AG08396 (cell line): ENCODE results near the gene TRIM24.
"Not testable (repeated sequence)": the region's sequence is repeated elsewhere in the genome, so short reads cannot be mapped to it uniquely, and the experiment has no call there.

ENCODE experiments used
- DNase-seq: peaks from one replicate; pipeline ENCODE4 v3.0.0; 2012; ENCODE audit warnings: low spot score, mixed read lengths

TRIM24 gene

DNA sequence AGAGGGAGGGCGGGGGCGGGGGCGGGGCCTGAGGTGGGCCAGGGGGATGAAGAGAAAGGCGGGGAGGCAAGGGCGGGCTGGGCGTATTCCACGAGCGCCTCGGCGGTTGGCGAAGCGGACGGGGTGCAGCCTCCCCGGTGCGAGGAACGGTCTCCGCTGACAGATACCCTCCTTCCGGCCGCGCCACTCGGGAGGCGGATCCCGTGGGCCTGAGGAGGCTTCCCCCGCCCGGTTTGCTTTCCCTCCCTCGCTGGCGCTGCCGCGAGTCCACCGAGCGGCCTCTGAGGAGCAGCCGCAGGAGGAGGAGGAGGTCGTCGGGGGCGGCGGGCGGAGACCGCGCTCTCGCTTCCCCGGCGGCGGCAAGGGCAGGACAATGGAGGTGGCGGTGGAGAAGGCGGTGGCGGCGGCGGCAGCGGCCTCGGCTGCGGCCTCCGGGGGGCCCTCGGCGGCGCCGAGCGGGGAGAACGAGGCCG lies at the start of gene TRIM24:
TRIM24 (plus strand) TSS at position 84 of the 473 bp plus-strand sequence; CDS start at position 374, 290 bp downstream.
- no peak for DNase-seq

DNA sequence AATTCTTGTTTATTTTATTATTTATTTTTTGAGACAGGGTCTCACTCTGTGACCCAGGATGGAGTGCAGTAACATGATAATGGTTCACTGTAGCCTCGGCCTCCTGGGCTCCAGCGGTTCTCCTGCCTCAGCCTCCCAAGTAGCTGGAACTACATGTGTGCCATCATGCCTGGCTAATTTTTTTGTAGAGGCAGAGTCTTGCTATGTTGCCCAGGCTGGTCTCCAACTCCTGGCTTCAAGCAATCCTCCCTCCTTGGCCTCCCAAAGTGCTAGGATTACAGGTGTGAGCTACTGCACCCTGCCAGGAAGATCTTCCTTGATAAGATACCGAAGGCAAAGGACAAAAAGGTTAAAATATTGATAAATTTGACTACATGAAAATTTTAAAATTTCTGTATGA lies 48.0 kb upstream of the TRIM24 start:
- not testable (repeated sequence) for DNase-seq

DNA sequence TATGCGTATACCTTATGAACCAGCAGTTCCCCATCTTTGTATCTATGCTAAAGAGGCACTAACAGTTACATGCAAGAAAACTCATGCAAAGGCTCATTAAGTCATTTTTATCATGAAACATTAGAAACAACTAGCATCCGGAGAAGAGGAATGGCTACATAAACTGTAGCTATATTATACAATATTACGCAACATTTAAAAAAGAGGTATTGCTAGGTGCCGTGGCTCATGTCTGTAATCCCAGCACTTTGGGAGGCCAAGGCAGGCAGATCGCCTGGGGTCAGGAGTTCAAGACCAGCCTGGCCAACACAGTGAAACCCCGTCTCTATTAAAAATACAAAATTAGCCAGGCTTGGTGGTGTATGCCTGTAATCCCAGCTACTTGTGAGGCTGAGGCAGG lies 47.1 kb upstream of the TRIM24 start:
- not testable (repeated sequence) for DNase-seq

DNA sequence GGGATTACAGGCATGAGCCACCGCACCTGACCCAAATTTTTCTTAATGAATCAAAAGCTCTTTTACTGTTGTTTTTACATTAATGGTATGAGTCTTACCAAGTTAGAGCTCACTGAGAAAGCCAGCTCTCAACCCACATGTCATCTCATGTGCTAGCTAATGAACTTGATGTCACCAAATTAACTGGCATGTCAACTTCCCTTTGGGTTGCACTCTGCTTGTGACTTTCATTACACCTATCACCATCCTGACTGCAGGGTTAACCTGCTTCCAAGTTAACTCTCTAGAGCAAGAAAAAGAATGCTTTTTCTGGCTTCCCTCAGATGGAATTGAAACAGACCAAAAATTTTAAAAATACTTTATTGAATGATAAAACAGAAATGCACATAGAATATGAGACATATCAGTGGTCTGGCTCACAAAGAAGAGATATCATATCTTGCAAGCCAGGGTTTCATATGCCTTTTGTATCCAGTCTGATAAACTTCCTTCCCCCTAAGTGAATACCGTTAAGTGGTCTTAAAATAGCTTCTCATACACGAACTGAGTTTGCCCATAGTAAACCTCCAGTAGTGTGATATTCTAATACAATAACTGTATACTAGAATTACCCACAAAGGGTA lies 42.9 kb upstream of the TRIM24 start:
- no peak for DNase-seq

DNA sequence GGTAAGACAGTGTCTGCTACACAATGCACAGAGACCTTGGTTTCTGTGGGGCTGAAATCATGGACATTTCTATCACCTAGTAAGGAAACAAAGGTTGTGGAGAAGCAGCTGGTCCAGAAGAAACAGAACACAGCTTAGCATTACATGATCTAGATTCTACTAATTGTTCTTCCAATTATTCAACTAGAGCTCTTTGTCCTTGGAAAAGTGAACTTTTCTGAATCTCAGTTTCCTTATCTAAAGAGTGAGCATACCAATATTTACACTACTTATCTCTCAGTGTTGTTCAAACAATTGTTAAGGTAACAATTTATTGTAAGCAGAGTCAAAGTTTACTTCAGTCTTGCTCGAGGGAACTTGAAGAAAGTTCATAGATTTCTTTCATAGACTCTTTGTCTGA lies 42.3 kb upstream of the TRIM24 start:
- DNase-seq, result no peak

DNA sequence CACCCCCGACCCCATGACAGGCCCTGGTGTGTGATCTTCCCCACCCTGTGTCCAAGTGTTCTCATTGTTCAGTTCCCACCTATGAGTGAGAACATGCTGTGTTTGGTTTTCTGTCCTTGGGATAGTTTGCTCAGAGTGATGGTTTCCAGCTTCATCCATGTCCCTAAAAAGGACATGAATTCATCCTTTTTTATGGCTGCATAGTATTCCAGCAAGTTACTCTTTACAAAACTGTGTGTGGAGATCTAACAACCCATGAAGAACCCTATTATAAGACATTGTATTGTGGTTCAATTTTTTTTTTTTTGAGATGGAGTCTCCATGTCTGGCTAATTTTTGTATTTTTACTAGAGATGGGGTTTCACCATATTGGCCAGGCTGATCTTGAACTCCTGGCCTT lies 41.7 kb upstream of the TRIM24 start:
- not testable (repeated sequence) for DNase-seq

DNA sequence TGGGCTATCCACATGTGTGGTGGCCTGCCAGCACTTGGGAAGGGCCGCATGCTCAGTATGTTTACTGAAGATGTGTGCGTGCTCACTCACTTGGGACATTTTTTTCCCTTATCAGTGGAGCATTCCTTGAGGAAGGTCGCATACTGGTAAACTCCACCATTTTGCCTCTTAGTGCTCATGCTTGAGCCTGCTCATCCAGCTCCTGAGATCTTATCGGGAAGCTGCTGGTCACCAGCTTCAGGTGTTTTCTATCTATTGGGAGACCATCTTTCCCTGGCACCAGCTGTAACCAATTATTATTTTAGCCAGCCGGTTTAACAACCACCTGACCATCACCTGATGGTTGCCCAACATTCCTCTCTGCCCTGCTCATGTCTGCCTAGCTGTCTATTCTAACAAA lies 35.0 kb upstream of the TRIM24 start:
- no peak for DNase-seq

DNA sequence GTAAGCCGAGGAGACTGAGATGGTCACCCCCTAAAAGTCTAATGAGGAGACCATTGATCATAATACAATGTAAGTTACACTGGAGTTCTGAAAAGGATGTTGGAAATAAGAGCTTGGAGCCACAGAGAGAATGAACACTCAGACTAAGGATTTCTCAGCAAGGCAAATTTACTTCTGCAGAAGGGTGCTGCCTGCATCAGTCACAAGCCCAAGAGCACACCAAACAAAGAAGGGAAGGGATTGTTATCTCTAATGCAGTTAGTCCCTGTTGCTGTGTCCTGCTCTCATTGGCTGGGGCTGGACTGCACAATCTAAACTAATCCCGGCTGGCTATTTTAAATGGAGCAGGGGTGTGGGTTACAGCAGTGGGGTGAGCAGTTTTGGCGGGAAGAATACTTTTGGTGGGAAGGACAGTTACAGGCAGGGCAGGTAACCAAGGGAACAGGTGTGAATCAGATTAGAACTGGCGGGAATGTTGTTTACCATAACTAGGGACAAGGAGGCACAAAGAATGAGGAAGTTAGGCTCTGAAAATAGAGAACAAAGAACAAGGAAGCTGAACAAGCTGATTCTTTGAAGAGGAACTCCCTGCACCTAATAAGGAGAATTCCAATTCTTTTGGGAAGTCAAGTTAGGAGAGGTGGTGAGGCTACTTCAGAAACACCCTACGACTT lies 30.3 kb upstream of the TRIM24 start:
- no peak for DNase-seq

DNA sequence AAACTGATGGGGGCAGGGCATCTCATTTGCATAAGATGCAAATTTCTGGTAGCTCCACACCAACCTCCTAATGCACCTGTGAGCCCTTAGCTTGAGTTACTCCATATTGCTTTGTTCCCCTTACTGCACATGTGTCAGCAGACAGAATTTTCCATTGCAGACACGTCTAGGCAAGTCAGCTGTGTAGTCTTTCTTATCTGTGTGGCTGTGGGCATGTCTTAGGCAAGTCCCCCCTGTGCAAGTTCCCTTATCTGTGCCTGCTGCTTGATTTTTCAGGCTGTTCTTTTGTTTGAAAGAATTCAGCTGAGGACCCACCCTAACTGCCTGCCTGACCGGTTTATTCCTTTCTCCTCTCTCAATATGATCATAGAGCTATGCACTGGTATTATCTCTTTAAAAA lies 28.5 kb upstream of the TRIM24 start:
- no peak for DNase-seq

DNA sequence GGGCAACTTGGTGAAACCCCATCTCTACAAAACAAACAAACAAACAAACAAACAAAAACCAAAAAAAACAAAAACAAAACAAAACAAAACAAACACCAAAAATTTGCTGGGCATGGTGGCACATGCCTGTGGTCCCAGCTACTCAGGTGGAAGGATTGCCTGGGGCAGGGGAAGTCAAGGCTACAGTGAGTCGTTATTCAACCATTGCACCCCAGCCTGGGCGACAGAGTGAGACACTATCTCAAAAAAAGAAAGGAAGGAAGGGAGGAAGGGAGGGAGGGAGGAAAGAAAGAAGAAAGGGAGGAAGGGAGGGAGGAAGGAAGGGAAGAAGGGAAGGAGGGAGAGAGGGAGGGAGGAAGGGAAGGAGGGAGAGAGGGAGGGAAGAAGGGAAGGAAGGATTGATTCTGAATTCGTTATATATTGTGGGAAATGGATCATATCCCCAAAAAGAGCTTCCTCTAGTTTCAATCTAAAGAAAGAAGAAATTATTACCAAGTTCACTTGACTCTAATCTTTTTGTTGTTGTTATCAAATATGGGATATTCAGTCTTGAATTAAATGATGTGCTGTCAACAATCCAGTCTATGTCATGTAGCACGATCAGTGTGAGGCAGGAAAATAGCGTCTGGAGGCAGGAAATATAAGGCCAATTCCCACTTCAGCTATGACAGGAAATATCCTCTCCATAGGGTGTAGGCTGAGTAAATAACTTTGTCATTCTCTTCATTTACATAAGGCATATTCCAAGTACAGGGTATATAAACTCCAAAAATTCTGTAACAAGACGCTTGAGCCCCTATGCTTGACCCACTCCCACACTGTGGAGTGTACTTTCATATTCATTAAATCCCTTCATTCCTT lies 26.2 kb upstream of the TRIM24 start:
- no peak for DNase-seq

DNA sequence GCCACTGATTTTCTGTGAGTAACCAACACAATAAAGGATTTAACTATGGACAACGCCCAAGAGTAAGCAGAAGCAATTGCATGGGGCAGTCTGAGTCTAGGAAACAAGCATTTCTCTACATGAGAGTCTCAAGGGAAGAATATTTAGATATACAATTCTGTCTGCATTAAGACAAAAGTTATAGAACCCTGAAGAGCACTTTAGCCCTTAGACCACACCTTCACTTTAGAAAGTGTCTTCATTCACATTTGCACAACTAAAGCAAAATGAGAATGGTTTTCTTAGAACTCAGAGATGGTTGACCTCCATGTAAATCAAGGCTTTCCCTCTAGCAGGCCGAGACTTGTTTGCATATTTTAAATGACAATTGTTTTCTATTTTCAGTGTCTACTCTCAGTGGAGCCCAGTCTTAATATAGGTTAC lies 25.5 kb upstream of the TRIM24 start:
- DNase-seq, result no peak

DNA sequence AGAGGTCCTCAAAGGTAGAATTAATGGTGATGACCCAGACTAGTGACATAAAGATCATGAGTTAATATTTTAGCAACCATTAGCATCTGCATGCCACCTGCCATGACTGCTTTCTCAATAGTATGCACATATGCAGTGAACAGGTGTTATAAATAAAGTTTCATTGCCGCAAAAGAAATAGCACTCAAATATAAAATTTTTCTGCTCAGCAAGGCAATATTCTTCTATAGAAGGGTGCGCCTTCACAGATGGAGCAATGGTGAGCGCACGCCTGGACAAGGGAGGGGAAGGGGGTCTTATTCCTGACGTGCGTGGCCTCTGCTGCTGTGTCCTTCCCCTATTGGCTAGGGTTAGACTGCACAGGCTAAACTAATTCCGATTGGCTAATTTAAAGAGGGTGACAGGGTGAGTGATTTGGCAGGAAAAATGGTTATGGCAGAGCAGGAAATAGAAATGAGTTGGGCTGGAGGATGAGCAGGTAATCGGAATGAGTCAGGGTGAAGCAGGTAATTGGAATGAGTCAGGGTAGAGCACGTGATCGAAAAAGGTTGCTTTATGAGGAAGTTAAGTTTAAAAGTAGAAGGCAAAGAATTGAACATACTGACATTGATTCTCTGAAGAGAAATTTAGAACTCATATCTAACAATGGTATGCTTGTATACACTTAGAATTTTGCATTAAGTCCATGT lies 24.7 kb upstream of the TRIM24 start:
- DNase-seq, result no peak

DNA sequence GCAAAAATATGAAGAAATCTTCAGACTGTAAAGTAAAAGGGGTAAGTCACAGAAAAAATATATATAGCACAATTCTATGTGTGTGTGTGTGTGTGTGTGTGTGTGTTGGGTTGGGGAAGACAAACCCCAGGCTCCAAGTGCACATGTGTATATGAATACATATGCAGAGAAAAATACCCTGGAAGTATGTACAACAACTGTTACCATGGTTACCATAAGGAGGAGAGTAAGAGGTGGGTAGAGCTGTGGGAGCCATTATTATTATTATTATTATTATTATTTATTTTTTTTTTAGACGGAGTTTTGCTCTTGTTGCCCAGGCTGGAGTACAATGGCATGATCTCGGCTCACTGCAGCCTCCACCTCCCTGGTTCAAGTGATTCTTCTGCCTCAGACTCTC lies 23.7 kb upstream of the TRIM24 start:
- no peak for DNase-seq

DNA sequence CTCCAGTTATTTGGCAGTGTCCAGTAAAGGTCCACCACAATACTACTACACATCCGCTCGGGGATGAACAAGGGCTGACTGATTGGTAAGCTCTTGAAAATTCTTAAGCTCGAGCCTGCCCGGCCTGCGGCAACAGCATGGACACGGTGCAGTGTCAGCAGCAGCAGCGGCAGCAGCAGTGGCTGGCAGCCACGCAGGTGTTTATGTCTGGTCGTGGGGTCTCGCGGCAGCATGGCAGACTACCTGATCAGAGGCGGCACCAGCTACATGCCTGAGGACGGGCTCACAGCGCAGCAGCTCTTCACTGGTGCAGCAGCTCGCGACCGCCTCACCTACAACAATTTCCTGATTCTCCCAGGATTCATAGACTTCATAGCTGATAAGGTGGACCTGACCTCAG lies 19.6 kb upstream of the TRIM24 start:
- no peak for DNase-seq

DNA sequence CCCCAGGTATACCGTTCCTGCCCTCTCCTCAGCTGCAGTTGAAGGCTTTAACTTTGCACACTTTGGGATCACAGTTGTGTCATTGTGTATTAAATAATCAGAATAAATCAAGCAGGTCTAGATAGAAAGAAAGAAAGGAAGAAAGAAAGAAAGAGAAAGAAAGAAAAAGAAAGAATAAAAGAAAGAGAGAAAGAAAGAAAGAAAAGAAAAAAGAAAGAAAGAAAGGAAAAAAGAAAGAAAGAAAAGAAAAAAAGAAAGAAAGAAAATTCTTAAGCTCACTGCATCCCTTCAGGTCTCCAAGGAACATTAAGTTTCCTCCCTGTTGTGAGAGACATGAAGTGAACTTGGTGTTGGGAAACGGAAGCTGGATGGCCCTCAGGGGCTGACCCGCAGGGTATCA lies 17.2 kb upstream of the TRIM24 start:
- DNase-seq, result no peak

DNA sequence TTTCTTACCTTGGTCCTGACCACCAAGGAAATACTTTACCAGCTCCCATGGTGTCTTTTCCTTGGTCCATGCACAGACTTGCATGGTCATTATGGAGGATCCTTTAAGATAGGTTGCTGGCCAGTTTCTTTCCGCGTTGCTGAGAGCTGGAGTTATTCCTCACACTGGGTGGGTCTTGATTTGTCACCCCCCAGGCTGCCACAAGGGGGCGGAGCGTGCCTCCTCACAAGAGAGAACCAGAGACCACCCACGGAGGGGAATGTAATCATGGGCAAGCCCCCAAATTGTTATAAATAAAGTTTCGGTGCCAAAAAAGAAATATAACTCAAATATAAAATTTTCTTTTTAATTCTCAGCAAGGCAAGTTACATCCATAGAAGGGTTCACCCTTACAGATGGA lies 10.5 kb upstream of the TRIM24 start:
- no peak for DNase-seq

DNA sequence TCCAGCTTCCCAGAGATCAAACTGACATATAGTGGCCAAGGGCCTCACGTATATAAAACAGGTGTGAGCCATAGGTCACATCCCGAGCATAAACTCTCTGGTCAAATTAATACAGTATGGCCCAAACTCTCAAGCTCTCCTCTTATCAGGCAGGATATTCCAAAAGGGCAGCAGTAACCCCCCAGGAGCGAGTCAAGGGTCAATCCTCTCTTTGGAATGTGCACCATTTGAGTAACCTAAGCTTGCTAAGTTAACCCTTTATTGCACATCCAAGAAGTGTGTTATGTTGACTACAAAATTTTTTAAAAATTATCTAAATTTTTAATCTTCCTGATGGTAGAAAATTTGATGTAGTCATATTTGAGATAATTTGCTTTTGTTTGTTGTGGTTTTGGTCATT lies 4.5 kb upstream of the TRIM24 start:
- DNase-seq, result no peak

DNA sequence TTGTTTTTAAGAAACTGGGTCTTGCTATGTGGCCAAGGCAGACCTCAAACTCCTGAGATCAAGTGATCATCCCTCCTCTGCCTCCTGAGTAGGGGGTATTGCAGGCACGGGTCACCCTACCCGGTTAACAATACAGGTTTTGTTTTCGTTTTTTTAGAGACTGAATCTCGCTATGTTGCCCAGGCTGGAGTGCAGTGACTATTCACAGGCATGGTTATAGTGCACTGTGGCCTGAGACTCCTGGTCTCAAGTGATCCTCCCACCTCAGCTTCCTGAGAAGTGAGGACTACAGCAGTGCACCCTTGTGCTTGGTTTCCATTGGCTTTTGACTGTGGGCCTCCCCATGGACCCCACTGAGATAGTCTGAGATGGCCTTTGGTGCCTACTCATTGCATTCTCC lies 3.8 kb upstream of the TRIM24 start:
- DNase-seq, result no peak

DNA sequence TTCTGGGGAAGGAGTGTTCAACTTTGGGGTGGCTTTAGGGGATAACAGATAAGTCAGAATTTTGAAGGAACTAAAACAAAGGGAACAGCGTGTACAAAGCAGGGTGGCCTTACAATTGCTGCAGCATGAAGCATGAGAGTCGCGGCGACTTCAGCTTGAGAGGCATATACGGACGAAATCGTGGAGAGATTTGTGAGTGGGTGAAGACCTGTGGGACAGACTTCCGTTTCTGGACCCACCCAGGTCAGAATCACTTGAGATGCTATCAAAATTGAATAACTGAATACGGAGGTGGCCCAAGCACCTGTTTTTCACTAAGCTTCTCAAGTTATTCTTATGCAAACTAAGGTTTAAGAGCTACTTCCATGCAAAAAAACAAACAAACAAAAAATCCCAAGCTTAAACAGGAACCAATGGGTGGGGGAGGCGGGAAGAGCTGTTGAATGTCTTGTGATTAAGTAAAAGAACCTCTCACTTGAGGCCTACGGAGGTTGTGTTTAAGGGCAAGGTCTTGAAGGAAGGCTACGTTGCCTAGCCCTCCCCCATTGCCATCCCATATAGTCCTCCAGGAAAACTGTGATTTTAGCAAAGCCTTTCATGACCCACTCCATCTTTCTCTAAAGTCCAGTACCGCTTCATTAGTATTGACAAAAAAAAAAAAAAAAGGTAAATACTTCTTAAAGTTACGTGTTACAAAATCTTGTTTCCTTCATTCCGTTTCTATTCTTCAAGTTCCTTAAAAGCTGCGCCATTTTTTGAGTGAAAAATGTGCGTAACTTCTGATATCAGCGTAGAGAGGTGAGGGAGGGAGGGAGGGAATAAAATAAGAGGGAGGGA lies 1.3 kb upstream of the TRIM24 start:
- no peak for DNase-seq

DNA sequence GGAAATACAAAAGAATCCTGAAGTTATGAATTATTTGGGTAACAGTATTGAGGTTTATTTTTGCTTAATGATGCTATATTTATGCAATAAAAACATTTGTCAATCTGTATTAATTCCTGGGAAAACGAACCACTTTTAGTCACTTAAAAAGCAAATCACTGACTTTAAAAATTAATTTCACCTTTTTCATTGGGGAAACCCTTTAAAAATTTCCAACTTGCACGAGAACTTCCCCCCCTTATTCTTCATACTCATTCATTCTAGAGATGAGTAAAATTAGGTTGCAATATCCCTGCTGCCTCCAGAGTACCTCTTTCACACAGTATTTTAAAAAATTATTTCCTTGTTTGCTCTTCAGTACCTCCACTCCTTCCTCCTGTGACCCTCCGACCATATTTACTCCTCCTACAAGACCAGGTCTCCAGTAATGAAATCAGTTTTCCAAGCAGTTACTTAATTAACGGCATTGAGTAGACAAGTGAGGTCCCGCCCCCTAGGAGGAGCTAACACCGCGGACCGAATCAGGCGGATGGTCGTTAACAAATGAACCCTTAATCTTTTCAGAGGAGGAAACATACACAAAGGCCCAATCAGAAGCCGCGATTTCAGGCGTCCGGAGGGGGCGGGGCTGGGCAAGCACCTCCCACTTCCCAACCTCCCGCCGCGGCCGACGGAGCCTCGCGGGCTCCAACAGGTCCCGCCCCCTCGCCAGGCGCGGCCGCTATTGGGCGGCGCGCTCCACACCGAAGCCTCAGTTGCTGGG lies 465 bp upstream of the TRIM24 start:
- peak; percentile 98 for DNase-seq
